Activated T-helper 2 cell treated with anti-CD3 and anti-CD28 coated beads, Interferon-gamma antibody, Interleukin-2, Interleukin-4, amounts not matched to agents 10 μg/mL and 5 μg/mL and 100 μg/mL, durations not matched to agents 14 hours and 24 hours and 36 hours (primary cell): ENCODE results near the gene ZFAND2A. TPM values are rescaled to one million over a fixed set of nuclear protein-coding genes. Genes with fewer than 3 reads are reported as not detected.

Experiments
- DNase-seq: peaks from one replicate; pipeline ENCODE4 v3.0.0; 2021; ENCODE audit warnings: low spot score
- H3K27ac Mint-ChIP-seq: one replicate; pipeline ENCODE4 v1.8.0; 2021; ENCODE audit warnings: mixed read lengths
- H3K27me3 Mint-ChIP-seq: one replicate; pipeline ENCODE4 v1.8.0; 2021; ENCODE audit warnings: low read depth, mixed read lengths
- H3K36me3 Mint-ChIP-seq: one replicate; pipeline ENCODE4 v1.8.0; 2021; ENCODE audit warnings: low read depth, mixed read lengths
- H3K4me1 Mint-ChIP-seq: one replicate; pipeline ENCODE4 v1.8.0; 2021; ENCODE audit warnings: low read depth, mixed read lengths
- H3K4me3 Mint-ChIP-seq: one replicate; pipeline ENCODE4 v1.8.0; 2021; ENCODE audit warnings: low read depth, mild to moderate bottlenecking, moderate library complexity, mixed read lengths
- H3K9me3 Mint-ChIP-seq: one replicate; pipeline ENCODE4 v1.8.0; 2021; ENCODE audit warnings: mixed read lengths
- intact Hi-C: fragments of 100-400 bp; cut with micrococcal nuclease; formaldehyde crosslinking; loops from one replicate; pipeline ENCODE4 v1.15.1; 2023
- total RNA-seq: library from RNA; stranded (reverse); gene quantifications from 2 replicates; pipeline ENCODE4 v1.2.3, GENCODE V29; 2022

Gene ZFAND2A
- total RNA-seq, 1 donor from 2014 or later = 20.5 TPM

DNA sequence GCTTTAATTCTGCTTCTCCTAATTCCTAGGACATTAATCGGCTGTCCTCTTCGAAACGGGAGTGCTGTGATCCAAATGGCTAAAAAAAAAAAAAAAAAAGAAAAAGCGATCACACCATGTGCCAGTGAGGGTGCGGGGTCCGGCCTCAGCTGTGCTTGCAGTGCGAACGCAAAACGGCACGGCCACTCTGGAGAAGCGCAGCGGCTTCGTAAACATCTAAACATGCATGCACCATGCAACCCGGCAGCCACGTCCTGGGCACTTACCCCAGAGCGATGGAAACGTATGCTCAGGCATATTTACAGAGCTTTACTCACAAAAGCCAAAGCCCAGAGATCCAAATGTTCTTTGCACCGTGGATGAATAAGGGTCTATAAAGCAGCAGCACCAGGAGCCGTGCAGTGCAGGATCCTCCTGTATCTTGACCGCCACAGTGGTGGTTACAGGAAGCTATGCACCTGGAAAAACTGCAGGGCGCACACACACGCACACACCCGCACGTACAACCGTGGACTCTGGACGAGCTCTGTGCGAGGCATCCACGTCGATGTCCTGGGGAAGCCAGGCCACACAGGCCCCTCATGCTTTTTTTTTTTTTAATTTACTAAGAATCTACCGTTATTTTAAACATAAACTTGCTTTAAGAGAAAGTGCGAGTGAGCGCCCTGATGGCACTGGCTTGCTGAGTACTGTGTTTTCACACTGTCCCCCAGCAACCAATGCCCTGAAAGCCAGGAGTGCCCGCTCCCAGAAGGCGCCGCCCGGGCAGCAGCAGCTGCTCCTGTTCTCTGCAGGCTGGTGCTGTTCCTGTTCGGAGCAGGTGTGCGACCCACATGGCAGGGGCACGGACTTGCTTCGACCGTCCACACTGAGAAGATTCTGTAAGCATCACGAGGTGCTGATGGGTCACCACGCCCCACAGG, 47.1 kb downstream of the ZFAND2A start:
- Mint-ChIP-seq H3K4me1 (peaks cover 4% of the 10 kb centered on the region), H3K27me3 (no peaks in the 10 kb centered on the region), H3K9me3 (peaks cover 14% of the 10 kb centered on the region), H3K36me3 (peaks cover 6% of the 10 kb centered on the region), H3K4me3 (no peak overlapping the region), H3K27ac (no peak overlapping the region)
- intact Hi-C loops = no loop called here
- no peak for DNase-seq

GRCh38 chr7:1112109-1112508, 47.9 kb downstream of the ZFAND2A start:
- Mint-ChIP-seq H3K27ac (no peak overlapping the region), H3K4me1 (no peaks in the 10 kb centered on the region), H3K36me3 (no peaks in the 10 kb centered on the region), H3K4me3 (no peak overlapping the region), H3K9me3 (peaks cover 9% of the 10 kb centered on the region), H3K27me3 (no peaks in the 10 kb centered on the region)
- intact Hi-C loops = no loop called here
- DNase-seq = no peak

- Mint-ChIP-seq H3K4me1 (no peaks in the 10 kb centered on the region), H3K27ac (no peak overlapping the region), H3K36me3 (no peaks in the 10 kb centered on the region), H3K27me3 (no peaks in the 10 kb centered on the region), H3K4me3 (no peak overlapping the region), H3K9me3 (peaks cover 9% of the 10 kb centered on the region)
- intact Hi-C loops = no loop called here
- no peak for DNase-seq
Observed at GRCh38 chr7:1111156-1111555, 48.8 kb downstream of the ZFAND2A start.

DNA sequence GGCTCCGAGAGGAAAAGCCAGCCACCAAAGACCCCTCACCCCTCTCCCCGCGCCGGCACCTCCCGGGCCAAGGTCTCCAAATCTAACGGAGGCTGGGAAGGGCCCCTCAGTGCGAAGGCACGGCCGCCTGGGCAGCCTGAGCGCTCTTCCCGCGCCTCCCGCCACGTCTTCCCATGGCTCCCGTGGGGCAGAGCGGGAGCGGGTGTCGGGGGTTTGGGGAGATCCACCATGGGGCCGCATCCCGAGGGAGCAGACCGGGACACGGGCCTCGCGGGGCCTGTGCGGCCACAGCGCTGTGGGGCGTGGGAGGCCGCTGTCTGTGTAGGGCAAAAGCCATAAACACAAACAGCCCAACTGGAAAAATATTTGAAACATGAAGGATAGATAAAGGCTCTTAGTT, 49.6 kb downstream of the ZFAND2A start:
- Mint-ChIP-seq H3K36me3 (no peaks in the 10 kb centered on the region), H3K9me3 (peaks cover 2% of the 10 kb centered on the region), H3K4me1 (no peaks in the 10 kb centered on the region), H3K27ac (no peak overlapping the region), H3K4me3 (no peak overlapping the region), H3K27me3 (no peaks in the 10 kb centered on the region)
- no peak for DNase-seq
- intact Hi-C loops = no loop called here

DNA sequence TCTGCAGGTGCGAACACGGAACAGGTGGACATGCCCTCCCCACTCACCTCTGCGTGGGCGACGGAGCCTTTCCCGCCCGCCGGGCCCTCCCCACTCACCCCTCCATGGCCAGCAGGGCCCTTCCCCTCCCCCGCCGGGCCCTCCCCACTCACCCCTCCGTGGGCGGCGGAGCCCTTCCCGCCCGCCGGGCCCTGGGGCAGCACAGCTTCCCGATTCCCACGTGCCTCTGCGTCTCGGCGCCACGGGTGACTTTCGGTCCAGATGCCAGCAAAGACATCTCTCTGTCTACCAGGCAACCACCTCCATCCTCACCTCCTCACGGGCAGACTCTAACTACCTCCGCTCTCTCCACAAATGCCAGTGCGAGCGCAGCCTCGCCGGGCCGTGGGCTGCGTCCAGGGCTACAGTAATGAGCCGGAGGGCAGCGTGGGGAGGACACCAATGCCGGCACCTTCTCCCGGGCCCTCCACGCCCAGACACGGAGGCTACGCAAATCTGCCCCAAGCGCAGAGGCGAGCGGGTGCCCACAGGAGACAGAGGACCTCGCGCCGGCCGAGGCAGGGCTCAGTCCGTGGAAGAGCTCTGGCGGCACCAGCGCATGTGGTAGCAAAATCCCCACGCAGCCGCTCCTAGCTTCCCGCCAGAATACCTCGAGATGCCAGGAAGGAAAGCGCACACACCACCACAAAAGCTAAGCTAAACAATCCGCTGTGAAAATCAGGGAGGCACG, 50.2 kb downstream of the ZFAND2A start:
- H3K36me3 Mint-ChIP-seq = no peaks in the 10 kb centered on the region
- intact Hi-C loops = no loop called here
- H3K9me3 Mint-ChIP-seq = no peaks in the 10 kb centered on the region

DNA sequence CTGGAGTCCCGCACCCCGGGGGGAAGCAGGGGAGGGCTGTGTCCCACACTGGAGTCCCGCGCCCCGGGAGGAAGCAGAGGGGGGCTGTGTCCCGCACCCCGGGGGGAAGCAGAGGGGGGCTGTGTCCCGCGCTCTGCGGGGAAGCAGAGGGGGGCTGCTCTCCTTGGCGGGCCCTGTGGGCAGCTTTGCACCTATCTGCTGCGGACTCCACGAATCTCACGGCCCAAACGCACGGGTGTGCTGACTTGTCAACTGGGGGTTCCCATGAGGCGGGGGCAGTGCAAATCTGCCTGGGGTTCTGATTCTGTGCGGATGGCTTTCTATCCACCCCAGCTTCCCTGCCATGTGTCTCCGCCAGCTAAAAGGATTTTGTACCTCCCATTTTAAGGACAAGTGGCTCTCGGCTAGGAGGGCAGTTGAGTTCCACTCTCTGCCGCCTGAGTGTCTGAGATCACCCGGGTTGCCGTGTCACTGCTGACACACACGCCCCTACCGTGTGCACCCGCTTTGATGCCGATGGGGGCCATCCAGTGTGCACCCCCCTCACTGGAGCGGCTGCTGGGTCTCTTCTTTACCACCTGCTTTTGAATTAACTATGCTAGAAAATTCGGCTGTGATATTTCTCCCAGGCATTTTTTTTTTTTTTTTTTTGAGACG, 51.6 kb downstream of the ZFAND2A start:
- no peaks in the 10 kb centered on the region for H3K27me3 Mint-ChIP-seq
- no peak for DNase-seq
- intact Hi-C loops = no loop called here
- peaks cover 11% of the 10 kb centered on the region for H3K4me1 Mint-ChIP-seq
- no peaks in the 10 kb centered on the region for H3K9me3 Mint-ChIP-seq
- no peaks in the 10 kb centered on the region for H3K36me3 Mint-ChIP-seq
- H3K4me3 Mint-ChIP-seq = no peak overlapping the region
- no peak overlapping the region for H3K27ac Mint-ChIP-seq

More for the DNA sequence above, 50.2 kb downstream of the ZFAND2A start:
- peaks cover 3% of the 10 kb centered on the region for H3K4me1 Mint-ChIP-seq
- no peak overlapping the region for H3K4me3 Mint-ChIP-seq
- no peak overlapping the region for H3K27ac Mint-ChIP-seq
- no peak for DNase-seq
- no peaks in the 10 kb centered on the region for H3K27me3 Mint-ChIP-seq

GRCh38 chr7:1106793-1107421, 53.1 kb downstream of the ZFAND2A start:
- no peaks in the 10 kb centered on the region for H3K9me3 Mint-ChIP-seq
- no peak overlapping the region for H3K27ac Mint-ChIP-seq
- peaks cover 18% of the 10 kb centered on the region for H3K4me1 Mint-ChIP-seq
- H3K36me3 Mint-ChIP-seq = no peaks in the 10 kb centered on the region
- intact Hi-C loops = no loop called here
- no peak overlapping the region for H3K4me3 Mint-ChIP-seq
- no peak for DNase-seq
- H3K27me3 Mint-ChIP-seq = no peaks in the 10 kb centered on the region

DNA sequence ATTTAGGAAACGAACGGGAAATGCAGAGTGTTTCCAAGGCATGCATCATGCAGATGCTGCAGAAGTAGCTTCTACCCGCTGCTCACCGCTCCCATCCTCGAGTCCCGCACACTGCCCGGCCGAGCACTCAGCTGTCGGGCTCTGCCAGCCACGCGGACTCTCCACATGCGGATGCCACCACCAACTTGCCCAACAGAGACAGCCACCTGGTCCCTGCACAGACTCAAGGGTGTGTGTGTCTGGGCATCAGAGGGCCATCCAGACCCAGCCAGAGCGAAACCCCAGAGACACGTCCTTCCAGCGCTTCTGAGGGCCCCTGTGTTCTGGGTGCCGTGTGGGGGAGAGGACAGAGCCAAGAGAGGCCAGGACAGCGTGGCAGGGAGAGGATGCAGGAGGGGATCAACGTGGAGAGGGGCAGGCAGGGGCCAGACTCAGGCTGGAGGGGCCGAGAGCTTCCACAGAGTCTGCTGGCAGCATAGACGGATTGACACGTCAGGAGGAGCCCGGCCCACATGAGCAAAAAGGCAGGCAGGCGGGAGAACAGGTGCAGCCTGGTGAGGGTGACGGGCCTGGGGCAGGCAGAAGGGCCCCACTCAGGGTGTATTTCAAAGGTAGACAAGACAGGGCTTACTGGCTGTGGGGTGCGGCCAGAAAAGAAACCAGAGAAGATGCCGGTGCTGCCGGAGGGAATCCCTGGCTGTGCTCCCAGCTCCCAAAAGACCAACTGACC, 53.8 kb downstream of the ZFAND2A start:
- intact Hi-C loops = no loop called here
- peaks cover 18% of the 10 kb centered on the region for H3K4me1 Mint-ChIP-seq
- no peak overlapping the region for H3K4me3 Mint-ChIP-seq

DNA sequence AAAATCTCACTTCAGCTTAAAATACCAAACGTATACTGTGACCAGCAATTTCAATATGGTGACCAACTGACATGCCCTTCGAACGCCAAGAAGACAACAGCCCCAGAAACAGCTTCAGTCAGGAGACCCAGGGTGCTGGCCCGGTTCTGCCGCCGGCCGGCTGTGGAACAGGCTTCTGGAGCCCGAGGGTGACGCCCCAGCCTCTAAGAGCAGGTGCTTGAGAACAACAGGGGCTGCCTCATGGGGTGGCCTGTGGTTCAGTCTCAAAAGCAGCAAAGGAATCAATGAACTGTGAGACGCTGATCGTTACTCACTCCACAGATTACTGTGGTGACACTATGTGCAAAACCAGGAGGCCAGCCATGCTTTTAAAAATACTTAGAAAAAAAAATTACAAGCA, 54.8 kb downstream of the ZFAND2A start:
- no peaks in the 10 kb centered on the region for H3K27me3 Mint-ChIP-seq
- H3K4me3 Mint-ChIP-seq = no peak overlapping the region
- peaks cover 18% of the 10 kb centered on the region for H3K4me1 Mint-ChIP-seq
- DNase-seq = no peak
- no peaks in the 10 kb centered on the region for H3K9me3 Mint-ChIP-seq
- H3K27ac Mint-ChIP-seq = no peak overlapping the region
- H3K36me3 Mint-ChIP-seq = no peaks in the 10 kb centered on the region
- intact Hi-C loops = no loop called here

More for the DNA sequence above, 53.8 kb downstream of the ZFAND2A start:
- H3K27me3 Mint-ChIP-seq = no peaks in the 10 kb centered on the region
- no peaks in the 10 kb centered on the region for H3K36me3 Mint-ChIP-seq
- H3K9me3 Mint-ChIP-seq = no peaks in the 10 kb centered on the region
- no peak overlapping the region for H3K27ac Mint-ChIP-seq
- DNase-seq = no peak

DNA sequence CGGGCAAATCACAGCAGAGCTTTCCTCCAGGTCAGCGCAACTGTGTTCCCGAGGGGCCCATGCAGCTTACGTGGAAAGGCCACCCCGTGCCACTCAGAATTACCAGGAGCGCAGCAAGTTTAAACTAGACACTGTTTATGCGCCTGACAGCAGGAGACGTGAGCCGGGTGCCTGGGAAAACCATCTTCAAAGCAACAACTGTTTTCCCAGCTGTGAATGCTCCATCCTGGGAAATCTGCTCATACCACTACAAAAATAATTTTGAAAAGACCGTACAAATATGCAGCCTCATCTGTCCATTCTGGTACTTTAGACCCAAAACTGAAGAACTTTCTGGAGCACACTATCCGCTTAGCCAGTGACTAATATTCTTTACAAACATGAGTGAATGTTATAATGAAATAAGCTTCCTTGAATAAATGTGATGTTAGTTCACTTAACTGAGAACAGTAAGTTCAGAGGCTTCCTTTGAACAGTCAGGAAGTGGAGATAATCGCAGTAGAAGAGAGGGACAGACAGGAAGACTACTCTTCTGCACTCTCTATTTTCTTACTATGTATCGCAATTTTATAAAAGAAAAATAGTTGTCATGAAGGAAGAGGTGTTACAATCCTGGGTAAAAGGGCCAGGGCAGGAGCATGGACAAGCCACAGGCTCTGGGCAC, 55.3 kb downstream of the ZFAND2A start:
- Mint-ChIP-seq H3K4me1 (peaks cover 18% of the 10 kb centered on the region), H3K9me3 (no peaks in the 10 kb centered on the region)

DNA sequence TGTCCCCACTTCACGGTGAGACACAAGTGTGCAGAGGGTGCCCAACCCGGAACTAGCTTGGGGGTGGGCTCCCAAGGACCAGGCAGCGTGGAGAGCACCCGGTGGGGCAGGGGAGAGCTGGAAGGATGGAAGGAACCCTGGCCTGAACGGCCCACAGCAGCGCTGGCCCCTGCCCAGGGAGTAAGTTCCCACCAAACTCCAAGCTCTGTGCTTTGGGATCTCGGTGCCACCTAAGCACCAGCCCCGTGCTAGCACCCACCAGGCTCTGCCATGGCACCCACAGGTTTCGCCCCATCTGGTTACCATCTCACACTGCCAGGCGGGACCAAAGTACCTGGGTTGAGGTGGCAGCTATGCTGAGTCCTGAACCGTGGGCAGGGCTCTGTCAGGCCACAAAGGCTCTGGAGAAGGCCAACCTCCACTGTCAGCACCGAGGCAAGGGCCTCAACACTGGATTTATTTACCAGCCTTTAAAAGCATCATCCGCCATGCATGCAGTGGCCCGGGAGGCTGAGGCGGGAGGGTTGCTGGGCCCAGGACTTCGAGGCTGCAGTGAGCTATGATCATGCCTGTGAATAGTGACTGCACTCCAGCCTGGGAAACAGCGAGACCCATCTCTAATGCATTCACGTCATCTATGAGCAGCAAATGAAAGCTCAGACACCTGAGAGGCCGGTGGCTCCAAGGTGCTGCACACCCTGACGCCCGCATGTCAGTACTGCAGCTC, 56.0 kb downstream of the ZFAND2A start:
- H3K27me3 Mint-ChIP-seq = no peaks in the 10 kb centered on the region
- no peak for DNase-seq
- peak overlapping the region; percentile 81 for H3K27ac Mint-ChIP-seq
- H3K36me3 Mint-ChIP-seq = no peaks in the 10 kb centered on the region
- H3K9me3 Mint-ChIP-seq = no peaks in the 10 kb centered on the region
- H3K4me1 Mint-ChIP-seq = peaks cover 18% of the 10 kb centered on the region
- intact Hi-C loops = no loop called here
- peak overlapping the region; percentile 54 for H3K4me3 Mint-ChIP-seq

More for the DNA sequence above, 55.3 kb downstream of the ZFAND2A start:
- DNase-seq = no peak
- intact Hi-C loops = no loop called here
- Mint-ChIP-seq H3K27me3 (no peaks in the 10 kb centered on the region), H3K4me3 (no peak overlapping the region), H3K27ac (no peak overlapping the region), H3K36me3 (no peaks in the 10 kb centered on the region)
